SK-N-SH (cell line): Measurements from ENCODE around the gene AMFR.

Experiments used
- EZH2phosphoT487 ChIP-seq: fragments of 200-600 bp; sonication (generic); IDR thresholded peaks from 2 replicates; pipeline ENCODE4 v1.6.1; 2017; ENCODE audit warnings: low read depth, mixed run types, mild to moderate bottlenecking, antibody characterized with exemption, moderate library complexity, borderline replicate concordance
- GATA2 ChIP-seq: sonication (generic); formaldehyde crosslinking; IDR thresholded peaks from 2 replicates; pipeline ENCODE4 v1.5.0; 2020; ENCODE audit warnings: mild to moderate bottlenecking, missing genetic modification reagents
- MEF2A ChIP-seq: IDR thresholded peaks from 2 replicates; pipeline ENCODE4 v1.4.0; 2012; ENCODE audit warnings: low read depth, borderline replicate concordance
- MXI1 ChIP-seq: IDR thresholded peaks from 2 replicates; pipeline ENCODE4 v1.6.1; 2012; ENCODE audit warnings: mild to moderate bottlenecking, low read depth, low read length, improper control_type of control experiment
- PBX3 ChIP-seq: IDR thresholded peaks from 2 replicates; pipeline ENCODE4; 2012
- POLR2AphosphoS5 ChIP-seq: IDR thresholded peaks from 2 replicates; pipeline ENCODE4 v1.6.1; 2012; ENCODE audit warnings: low read depth, low read length
- REST ChIP-seq: IDR thresholded peaks from 2 replicates; pipeline ENCODE4 v1.6.1; 2012; ENCODE audit warnings: mild to moderate bottlenecking, low read depth, low read length, moderate library complexity
- SMC3 ChIP-seq: IDR thresholded peaks from 2 replicates; pipeline ENCODE4 v1.6.1; 2012; ENCODE audit warnings: low read depth, low read length, improper control_type of control experiment
- USF2 ChIP-seq: fragments of 150-350 bp; IDR thresholded peaks from 2 replicates; pipeline ENCODE4 v1.6.1; 2017; ENCODE audit warnings: antibody characterized with exemption, low read length, low read depth, borderline replicate concordance
- YY1 ChIP-seq: IDR thresholded peaks from 2 replicates; pipeline ENCODE4 v1.4.0; 2012; ENCODE audit warnings: low read depth, mild to moderate bottlenecking
- ZBTB33 ChIP-seq: IDR thresholded peaks from 2 replicates; pipeline ENCODE4 v1.4.0; 2012; ENCODE audit warnings: low read depth, borderline replicate concordance
- TF ChIP-seq, protein P1 (sequence below): fragments of 200-600 bp; sonication (generic); IDR thresholded peaks from 2 replicates; pipeline ENCODE4 v1.6.1; 2017; ENCODE audit warnings: antibody characterized with exemption, mild to moderate bottlenecking, moderate library complexity

DNA sequence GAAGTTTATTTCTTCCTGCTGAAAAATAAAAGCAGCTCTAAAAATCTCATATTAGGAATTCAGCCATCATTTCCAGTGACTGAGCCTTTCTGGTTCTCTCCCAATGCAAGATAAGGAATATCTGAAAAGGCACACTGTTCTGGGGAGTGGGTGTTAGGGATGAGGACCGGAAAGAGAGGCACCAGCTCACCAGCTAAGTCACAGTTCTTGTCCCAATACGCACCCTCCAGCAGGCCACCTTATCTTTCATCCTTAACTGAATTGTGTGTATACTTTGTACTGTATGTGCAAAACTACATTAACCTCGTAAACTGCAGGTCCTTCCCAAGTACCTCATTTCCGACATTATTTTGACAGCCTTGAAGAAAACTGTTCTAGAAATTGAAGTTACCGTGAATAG lies 11.0 kb downstream of the AMFR start:
- TF ChIP-seq POLR2AphosphoS5 = no peak
- no peak for TF ChIP-seq SMC3
- TF ChIP-seq MXI1 = no peak
- TF ChIP-seq REST = no peak
- no peak for TF ChIP-seq ZBTB33
- TF ChIP-seq, protein P1, sequence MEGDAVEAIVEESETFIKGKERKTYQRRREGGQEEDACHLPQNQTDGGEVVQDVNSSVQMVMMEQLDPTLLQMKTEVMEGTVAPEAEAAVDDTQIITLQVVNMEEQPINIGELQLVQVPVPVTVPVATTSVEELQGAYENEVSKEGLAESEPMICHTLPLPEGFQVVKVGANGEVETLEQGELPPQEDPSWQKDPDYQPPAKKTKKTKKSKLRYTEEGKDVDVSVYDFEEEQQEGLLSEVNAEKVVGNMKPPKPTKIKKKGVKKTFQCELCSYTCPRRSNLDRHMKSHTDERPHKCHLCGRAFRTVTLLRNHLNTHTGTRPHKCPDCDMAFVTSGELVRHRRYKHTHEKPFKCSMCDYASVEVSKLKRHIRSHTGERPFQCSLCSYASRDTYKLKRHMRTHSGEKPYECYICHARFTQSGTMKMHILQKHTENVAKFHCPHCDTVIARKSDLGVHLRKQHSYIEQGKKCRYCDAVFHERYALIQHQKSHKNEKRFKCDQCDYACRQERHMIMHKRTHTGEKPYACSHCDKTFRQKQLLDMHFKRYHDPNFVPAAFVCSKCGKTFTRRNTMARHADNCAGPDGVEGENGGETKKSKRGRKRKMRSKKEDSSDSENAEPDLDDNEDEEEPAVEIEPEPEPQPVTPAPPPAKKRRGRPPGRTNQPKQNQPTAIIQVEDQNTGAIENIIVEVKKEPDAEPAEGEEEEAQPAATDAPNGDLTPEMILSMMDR = no peak
- no peak for TF ChIP-seq USF2
- no peak for TF ChIP-seq YY1
- TF ChIP-seq GATA2 = no peak
- no peak for TF ChIP-seq PBX3
- no peak for TF ChIP-seq MEF2A
- no peak for TF ChIP-seq EZH2phosphoT487
